Measurements from ENCODE around the gene CCM2.

Gene CCM2

DNA sequence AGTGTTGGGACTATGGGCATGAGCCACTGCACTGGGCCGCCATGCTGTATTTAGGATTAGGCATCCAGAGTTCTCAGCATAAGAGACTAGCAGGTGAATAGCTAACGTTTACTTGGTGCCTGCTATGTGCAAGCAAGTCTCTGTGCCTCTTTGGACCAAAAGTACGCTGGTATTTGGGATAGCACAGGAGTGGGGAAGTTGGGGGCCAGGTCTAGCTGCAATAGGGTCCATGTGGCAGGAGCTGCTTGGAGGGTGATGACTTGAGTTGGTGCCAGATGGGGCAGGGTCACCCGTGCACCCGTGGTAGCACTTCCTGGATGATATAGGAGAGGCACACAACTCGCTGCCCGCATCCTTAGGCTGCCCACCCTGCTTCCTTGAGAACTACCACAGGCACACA, 66.4 kb downstream of the CCM2 start:
- no peak overlapping the region for H3K4me3 ChIP-seq (replicated peaks; ENCODE audit: low read depth, low read length)
- DNase-seq (ENCODE audit: low read depth) = no peak
- TF ChIP-seq, protein P1, sequence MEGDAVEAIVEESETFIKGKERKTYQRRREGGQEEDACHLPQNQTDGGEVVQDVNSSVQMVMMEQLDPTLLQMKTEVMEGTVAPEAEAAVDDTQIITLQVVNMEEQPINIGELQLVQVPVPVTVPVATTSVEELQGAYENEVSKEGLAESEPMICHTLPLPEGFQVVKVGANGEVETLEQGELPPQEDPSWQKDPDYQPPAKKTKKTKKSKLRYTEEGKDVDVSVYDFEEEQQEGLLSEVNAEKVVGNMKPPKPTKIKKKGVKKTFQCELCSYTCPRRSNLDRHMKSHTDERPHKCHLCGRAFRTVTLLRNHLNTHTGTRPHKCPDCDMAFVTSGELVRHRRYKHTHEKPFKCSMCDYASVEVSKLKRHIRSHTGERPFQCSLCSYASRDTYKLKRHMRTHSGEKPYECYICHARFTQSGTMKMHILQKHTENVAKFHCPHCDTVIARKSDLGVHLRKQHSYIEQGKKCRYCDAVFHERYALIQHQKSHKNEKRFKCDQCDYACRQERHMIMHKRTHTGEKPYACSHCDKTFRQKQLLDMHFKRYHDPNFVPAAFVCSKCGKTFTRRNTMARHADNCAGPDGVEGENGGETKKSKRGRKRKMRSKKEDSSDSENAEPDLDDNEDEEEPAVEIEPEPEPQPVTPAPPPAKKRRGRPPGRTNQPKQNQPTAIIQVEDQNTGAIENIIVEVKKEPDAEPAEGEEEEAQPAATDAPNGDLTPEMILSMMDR (IDR thresholded peaks at IDR 0.05; ENCODE audit: low read length, missing control alignments) = no peak

DNA sequence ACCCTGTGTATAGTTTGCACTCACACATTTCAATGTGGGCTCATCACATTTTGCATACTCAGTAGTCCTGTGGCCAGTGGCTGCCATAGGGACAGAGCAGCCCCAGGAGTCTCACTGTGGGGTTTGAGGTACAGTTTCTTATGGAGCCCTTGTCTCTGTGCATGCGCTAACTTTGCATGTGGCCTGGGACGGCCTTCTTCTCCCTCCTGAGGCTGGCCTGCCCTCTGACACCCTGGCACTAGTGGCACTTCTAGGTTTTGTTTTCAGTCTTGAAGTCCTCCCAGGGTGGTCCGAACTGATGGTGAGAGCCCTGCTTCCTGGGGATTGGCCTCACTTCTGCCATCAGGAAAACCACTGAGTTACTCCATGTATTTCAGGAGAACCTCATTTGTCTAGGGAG, 67.6 kb downstream of the CCM2 start:
- no peak overlapping the region for H3K4me3 ChIP-seq (replicated peaks; ENCODE audit: low read depth, low read length)
- TF ChIP-seq, protein P1 (IDR thresholded peaks at IDR 0.05; ENCODE audit: low read length, missing control alignments) = no peak
- DNase-seq (ENCODE audit: low read depth) = no peak

DNA sequence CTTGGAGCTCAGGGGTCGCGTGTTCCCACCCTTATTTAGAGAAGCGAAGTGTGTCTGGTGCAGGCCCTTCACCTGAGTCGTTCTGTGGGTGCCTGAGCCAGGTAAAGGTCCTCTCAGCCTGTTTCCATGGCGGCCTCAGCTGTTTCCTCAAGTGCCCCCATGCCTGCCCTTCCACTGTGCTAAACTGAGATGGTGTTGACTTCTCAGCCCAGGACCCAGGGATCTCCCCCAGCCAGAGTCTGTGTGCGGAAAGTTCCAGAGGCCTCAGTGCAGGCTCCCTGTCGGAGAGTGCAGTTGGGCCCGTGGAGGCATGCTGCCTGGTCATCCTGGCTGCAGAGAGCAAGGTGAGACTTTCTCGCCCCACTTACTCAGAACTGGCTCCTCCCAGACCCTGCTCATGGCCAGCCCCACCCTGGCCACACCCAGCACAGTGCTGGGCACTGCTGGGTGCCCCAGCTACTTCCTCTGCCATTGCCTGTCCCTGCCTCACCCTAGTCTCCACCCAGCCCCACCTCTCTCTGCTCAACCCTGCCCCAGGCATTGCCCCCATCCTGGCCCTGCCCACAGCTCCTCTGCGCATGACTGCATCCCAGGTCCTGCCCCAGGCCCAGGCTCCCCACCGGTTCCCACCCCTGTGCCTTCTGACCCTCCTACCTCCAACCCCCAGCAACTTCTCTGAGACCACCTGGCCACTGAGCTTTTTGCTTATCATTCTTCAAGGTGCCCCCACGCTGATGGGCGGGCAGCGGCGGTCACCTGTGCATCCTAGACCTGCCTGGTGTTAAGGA, 68.4 kb downstream of the CCM2 start:
- no peak for DNase-seq (ENCODE audit: low read depth)
- no peak overlapping the region for H3K4me3 ChIP-seq (replicated peaks; ENCODE audit: low read depth, low read length)
- TF ChIP-seq, protein P1 (IDR thresholded peaks at IDR 0.05; ENCODE audit: low read length, missing control alignments) = no peak

DNA sequence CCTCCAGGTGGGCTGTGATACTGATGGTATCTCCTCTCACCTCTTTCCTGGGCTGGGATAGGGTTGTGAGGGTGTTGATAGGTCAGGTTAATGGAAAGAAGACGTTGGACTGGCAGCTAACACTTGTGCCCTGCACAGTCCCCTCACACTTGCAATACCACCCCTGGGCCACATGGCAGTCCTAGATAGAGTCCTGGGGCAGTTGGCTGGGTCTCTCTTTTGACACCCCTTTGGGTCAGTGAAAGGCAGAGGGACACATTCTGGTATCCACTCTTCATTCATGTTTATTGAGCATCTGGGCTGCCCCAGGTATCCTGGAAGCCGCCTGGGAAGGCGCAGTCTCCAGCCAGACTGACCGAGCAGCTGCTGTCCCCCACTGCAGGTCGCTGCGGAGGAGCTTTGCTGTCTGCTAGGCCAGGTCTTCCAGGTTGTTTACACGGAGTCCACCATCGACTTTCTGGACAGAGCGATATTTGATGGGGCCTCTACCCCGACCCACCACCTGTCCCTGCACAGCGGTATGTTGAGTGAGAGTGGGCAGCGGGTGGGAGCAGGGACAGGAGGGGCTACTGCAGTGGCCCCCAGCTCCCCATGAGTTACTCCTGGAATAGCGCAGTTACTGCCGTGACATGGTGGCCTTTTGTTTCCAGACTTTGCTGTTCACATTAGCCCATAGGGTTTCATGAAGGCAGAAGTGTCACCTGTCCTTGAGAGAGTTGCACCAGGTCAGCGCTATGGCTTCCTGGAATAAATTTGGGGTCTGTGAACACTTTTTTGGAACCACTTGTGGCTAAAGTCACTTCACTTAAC, 69.6 kb downstream of the CCM2 start:
- TF ChIP-seq, protein P1 (IDR thresholded peaks at IDR 0.05; ENCODE audit: low read length, missing control alignments) = no peak
- no peak overlapping the region for H3K4me3 ChIP-seq (replicated peaks; ENCODE audit: low read depth, low read length)
- no peak for DNase-seq (ENCODE audit: low read depth)

DNA sequence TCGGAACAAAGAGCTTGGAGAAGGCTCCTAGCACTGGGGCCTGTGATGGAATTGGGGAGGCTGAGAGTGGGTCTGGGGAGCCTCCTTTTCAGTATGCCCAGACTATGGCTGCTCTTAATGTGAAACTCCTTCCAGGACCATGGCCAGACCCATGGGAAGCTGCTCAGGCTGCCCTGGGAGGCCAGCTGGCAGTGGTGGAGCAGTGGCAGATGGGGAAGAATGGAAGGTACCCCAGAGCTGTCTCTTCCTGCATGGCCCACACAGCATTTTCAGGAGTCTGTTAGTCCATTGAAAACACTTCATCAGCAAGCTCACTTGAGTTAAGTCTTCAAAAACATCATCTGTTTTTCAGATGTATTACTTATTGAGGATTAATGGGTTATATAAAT, 70.2 kb downstream of the CCM2 start:
- TF ChIP-seq, protein P1 (IDR thresholded peaks at IDR 0.05; ENCODE audit: low read length, missing control alignments) = no peak
- no peak for DNase-seq (ENCODE audit: low read depth)
- no peak overlapping the region for H3K4me3 ChIP-seq (replicated peaks; ENCODE audit: low read depth, low read length)

DNA sequence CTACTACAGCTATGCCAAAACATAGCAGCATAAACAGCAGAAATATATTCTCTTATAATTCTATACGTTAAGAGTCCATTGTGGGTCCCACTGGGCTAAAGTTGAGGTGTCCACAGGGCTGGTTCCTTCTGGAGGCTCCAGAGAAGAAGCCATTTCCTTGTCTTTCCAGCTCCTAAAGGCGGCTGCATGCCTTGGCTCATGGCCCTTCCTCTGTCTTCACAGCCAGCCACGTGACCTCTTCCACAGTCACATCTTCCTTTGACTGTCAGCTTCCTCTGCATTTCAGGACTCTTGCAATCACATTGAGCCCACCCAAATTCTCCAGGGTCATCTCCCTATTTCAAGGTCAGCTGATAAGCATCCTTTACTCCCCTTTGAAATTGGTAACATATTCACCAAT, 71.5 kb downstream of the CCM2 start:
- TF ChIP-seq, protein P1 (IDR thresholded peaks at IDR 0.05; ENCODE audit: low read length, missing control alignments) = no peak
- H3K4me3 ChIP-seq (replicated peaks; ENCODE audit: low read depth, low read length) = no peak overlapping the region
- no peak for DNase-seq (ENCODE audit: low read depth)
